RPMI7951 (cell line): ENCODE data around the gene STUM. TPM values are rescaled to one million over a fixed set of nuclear protein-coding genes. Genes with fewer than 3 reads are reported as not detected.
"Not testable (repeated sequence)": the region's sequence is repeated elsewhere in the genome, so short reads cannot be mapped to it uniquely, and the experiment has no call there.

Experiments
- DNase-seq: peaks from one replicate; pipeline ENCODE4 v3.0.0-alpha.2; 2012; ENCODE audit warnings: low read depth
- total RNA-seq: library from RNA; depleted of rRNA; stranded (reverse); fragments of >200 nt; shearing (Covaris generic); gene quantifications from 2 replicates; pipeline ENCODE4 v1.2.3, GENCODE V29; 2014

The STUM gene
- total RNA-seq, 1 experiment from 2014 or later = not detected

GRCh38 chr1:226581650-226582330 lies 33.2 kb downstream of the STUM start:
- DNase-seq = no peak

GRCh38 chr1:226582966-226583365 lies 34.4 kb downstream of the STUM start:
- DNase-seq = no peak

- no peak for DNase-seq
Measured at GRCh38 chr1:226584164-226584563, 35.6 kb downstream of the STUM start.

- no peak for DNase-seq
Measured at GRCh38 chr1:226586116-226586515, 37.6 kb downstream of the STUM start.

- no peak for DNase-seq
Measured at GRCh38 chr1:226586650-226587422, 38.3 kb downstream of the STUM start.

- DNase-seq = no peak
Measured at GRCh38 chr1:226588484-226588883, 39.9 kb downstream of the STUM start.

- no peak for DNase-seq
Measured at GRCh38 chr1:226589008-226589733, 40.6 kb downstream of the STUM start.

GRCh38 chr1:226590614-226591013 lies 42.0 kb downstream of the STUM start:
- DNase-seq = peak; percentile 13

- no peak for DNase-seq
Measured at GRCh38 chr1:226593541-226593940, 45.0 kb downstream of the STUM start.

- no peak for DNase-seq
Measured at GRCh38 chr1:226596531-226597165, 48.1 kb downstream of the STUM start.

- no peak for DNase-seq
Measured at GRCh38 chr1:226597616-226598454, 49.3 kb downstream of the STUM start.

GRCh38 chr1:226598455-226598849 lies 49.9 kb downstream of the STUM start:
- DNase-seq = peak; percentile 63

GRCh38 chr1:226598955-226599354 lies 50.4 kb downstream of the STUM start:
- not testable (repeated sequence) for DNase-seq

GRCh38 chr1:226599636-226600238 lies 51.2 kb downstream of the STUM start:
- DNase-seq = no peak

- DNase-seq = no peak
Measured at GRCh38 chr1:226600254-226600653, 51.7 kb downstream of the STUM start.

- no peak for DNase-seq
Measured at GRCh38 chr1:226601456-226601855, 52.9 kb downstream of the STUM start.

GRCh38 chr1:226602186-226603021 lies 53.8 kb downstream of the STUM start:
- DNase-seq = peak; percentile 88

- DNase-seq = peak; percentile 78
Measured at GRCh38 chr1:226603022-226603857, 54.7 kb downstream of the STUM start.
